Measurements from ENCODE around the gene TUBA3D.
"Not testable (repeated sequence)": the region's sequence is repeated elsewhere in the genome, so short reads cannot be mapped to it uniquely, and the experiment has no call there.

TUBA3D gene

DNA sequence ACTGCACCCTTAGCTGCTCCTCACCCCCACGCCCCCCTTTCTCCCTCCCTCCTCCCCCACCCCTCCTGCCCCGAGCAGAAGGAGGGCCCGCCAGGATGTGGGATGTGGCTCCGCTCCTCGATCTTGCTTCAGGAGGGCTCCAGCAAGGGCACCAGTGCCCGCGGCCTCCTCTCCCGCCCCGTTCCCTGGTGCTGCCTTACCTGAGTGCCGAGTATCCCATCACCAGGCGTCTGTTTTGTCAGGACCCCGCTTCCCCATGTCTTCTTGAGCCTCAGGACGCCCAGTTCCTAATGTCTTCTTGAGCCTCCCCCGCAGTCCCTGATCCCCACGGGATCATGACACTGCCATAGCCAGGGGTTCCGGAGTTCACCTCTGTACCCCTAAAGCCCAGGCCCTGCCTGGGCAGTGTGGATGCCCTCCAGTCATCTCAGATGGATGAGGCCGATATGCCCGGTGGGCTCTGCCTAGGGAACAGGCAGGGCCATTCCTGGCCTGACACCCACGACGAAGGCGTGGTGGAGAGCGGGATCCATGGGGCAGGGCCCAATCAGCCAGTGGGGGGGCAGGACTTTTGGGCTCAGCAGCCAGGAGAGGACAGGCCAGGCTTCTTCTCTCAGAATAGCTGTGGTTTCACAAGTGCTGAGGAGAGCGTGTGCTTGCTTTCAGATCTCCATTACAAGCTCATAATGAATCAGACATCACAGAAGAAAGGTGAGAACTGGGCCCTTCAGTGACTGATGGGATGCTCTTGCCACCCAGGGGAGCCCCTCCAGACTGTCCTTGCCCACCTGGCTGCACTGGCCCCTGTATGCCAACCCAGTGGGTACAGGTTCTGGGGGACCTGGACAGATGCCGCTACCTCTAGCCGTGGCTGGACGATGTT lies 53.3 kb downstream of the TUBA3D start:
- not testable (repeated sequence) for H3K27ac ChIP-seq (ENCODE audit: poor library complexity, severe bottlenecking); ATAC-seq (ENCODE audit: low read depth); H3K4me1 ChIP-seq (ENCODE audit: insufficient read depth, poor library complexity, severe bottlenecking); DNase-seq (ENCODE audit: low spot score); H3K4me3 ChIP-seq (ENCODE audit: severe bottlenecking); H3K36me3 ChIP-seq (ENCODE audit: low read depth); H3K9me3 ChIP-seq (ENCODE audit: severe bottlenecking); H3K27me3 ChIP-seq (ENCODE audit: insufficient read depth, poor library complexity, severe bottlenecking)

GRCh38 chr2:131529864-131530445 lies 54.0 kb downstream of the TUBA3D start:
- not testable (repeated sequence) for H3K27me3 ChIP-seq (ENCODE audit: insufficient read depth, poor library complexity, severe bottlenecking); ATAC-seq (ENCODE audit: low read depth); H3K9me3 ChIP-seq (ENCODE audit: severe bottlenecking); H3K4me3 ChIP-seq (ENCODE audit: severe bottlenecking); H3K36me3 ChIP-seq (ENCODE audit: low read depth); H3K27ac ChIP-seq (ENCODE audit: poor library complexity, severe bottlenecking); H3K4me1 ChIP-seq (ENCODE audit: insufficient read depth, poor library complexity, severe bottlenecking); DNase-seq (ENCODE audit: low spot score)

DNA sequence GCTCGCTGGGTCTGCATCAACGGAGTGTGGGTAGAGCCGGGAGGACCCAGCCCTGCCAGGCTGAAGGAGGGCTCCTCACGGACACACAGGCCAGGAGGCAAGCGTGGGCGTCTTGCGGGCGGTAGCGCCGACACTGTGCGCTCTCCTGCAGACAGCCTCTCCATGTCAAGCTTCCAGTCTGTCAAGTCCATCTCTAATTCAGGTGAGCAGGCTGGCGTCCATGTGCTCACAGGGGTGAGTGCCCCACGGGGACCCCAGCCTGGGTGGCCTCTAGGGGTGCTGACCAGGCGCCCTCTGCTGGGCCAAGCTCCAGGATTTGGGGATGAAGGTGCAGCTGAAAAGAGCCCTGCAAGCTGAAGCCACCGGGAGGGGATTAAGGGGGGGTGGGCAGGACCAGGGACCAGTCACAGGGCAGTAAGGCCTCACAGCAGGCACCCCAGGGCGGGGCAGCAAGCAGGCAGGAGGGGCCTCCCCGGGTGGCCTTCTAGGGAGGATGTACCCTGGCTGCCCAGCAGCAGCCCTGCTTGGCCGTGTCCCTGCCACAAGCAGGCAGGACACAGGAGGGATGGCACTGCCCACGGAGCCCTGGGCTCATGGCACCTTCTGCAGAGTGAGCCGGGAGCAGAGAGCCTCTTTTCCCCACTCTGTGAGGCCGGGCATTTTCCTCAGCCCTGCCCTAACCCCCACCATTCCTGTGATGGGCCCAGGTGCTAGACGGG lies 54.9 kb downstream of the TUBA3D start:
- H3K36me3 ChIP-seq (ENCODE audit: low read depth); H3K4me1 ChIP-seq (ENCODE audit: insufficient read depth, poor library complexity, severe bottlenecking); ATAC-seq (ENCODE audit: low read depth); H3K27me3 ChIP-seq (ENCODE audit: insufficient read depth, poor library complexity, severe bottlenecking); DNase-seq (ENCODE audit: low spot score); H3K4me3 ChIP-seq (ENCODE audit: severe bottlenecking); H3K27ac ChIP-seq (ENCODE audit: poor library complexity, severe bottlenecking); H3K9me3 ChIP-seq (ENCODE audit: severe bottlenecking): not testable (repeated sequence)

DNA sequence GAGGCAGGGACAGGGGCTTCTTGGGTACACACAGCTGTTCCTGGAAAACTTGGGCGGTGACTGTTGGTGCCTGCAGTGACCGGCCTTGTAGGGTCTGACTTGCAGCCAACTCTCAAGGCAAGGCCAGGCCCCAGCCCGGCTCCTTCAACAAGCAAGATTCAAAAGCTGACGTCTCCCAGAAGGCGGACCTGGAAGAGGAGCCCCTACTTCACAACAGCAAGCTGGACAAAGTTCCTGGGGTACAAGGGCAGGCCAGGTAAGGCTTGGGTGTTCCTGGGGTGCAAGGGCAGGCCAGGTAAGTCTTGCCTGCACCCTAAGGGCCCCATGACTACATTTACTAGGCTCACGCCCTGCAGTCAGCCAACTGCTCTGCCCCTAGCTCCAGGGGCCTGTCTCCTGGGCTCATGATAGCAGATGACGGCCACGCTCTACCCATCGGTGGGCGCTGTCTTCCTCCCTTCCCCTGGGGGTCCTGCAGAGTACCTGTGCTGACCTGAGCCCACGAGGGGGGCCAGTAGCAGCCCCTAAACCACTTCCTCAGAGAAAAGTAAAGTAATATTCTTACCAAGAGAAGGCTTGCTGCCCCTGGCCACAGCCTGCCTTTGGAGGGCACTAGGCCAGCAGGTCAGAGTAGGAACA lies 55.7 kb downstream of the TUBA3D start:
- not testable (repeated sequence) for H3K27me3 ChIP-seq (ENCODE audit: insufficient read depth, poor library complexity, severe bottlenecking); H3K4me3 ChIP-seq (ENCODE audit: severe bottlenecking); H3K27ac ChIP-seq (ENCODE audit: poor library complexity, severe bottlenecking); ATAC-seq (ENCODE audit: low read depth); H3K9me3 ChIP-seq (ENCODE audit: severe bottlenecking); DNase-seq (ENCODE audit: low spot score); H3K36me3 ChIP-seq (ENCODE audit: low read depth); H3K4me1 ChIP-seq (ENCODE audit: insufficient read depth, poor library complexity, severe bottlenecking)

Measured in RWPE2 (cell line).